ENCODE results near the gene NOC4L. TPM values are rescaled to one million over a fixed set of nuclear protein-coding genes. Genes with fewer than 3 reads are reported as not detected.
"Not testable (repeated sequence)": the region's sequence is repeated elsewhere in the genome, so short reads cannot be mapped to it uniquely, and the experiment has no call there.

Gene NOC4L
- total RNA-seq, 2 donors from 2014 or later, result 10.9 to 18.1 TPM

DNA sequence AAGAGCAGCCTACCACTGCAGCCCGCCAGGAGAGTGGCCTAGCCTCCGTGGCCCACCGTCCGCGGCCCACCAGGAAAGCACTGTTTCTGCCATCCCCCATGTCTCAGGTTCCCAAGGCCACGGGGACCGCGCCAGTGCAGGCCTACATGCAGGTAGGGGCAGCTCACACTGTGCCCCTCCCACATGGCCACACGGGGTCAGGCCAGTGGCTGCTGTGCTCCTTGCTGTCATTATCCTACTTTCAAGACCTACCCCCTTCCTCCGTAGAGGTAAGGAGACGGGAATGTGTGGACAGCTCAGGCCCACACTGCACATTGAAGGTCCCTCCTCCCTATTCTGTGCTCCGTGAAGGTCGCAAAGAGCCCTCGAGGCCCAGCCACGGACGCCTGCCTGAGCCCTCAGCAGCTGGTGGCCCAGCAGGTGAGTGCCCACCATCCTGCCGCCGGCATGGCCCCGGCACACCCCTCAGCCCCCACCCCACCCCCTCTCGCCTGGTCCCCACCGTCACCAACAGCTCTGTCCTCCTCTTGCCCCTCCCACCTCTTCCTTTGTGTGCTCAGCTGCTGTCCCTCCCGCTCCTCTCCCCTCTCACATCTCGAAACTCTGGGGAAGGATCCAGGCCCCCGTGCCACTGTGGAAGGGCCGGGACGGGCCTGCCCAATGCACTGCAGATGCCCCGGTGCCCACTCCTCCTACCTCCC is 10.2 kb upstream of the NOC4L start:
- no peak for DNase-seq
- WGBS, 2 donors, result 11 to 60% methylated on average over 15 to 27 of the region's 27 CpGs
- no peaks in the 10 kb centered on the region for H3K9me3 ChIP-seq
- peaks cover 0 to 4% of the 10 kb centered on the region in 2 donors for H3K36me3 ChIP-seq (replicated peaks in 1 of 2; ENCODE audit: insufficient read depth in 1 of 2, low read depth in 2 of 2)
- no peak overlapping the region for H3K27ac ChIP-seq
- TF ChIP-seq CTCF (IDR thresholded peaks at IDR 0.05) (no peak), POLR2A (IDR thresholded peaks at IDR 0.05) (no peak)
- H3K4me1 ChIP-seq, result no peaks in the 10 kb centered on the region
- ATAC-seq, result no peak
- H3K4me3 ChIP-seq, result no peak overlapping the region
- no peaks in the 10 kb centered on the region for H3K27me3 ChIP-seq
- intact Hi-C loops (cut with DNase I), result no loop called here

GRCh38 chr12:132134653-132135183 is 9.5 kb upstream of the NOC4L start:
- H3K27me3 ChIP-seq; H3K4me3 ChIP-seq; ATAC-seq; H3K27ac ChIP-seq; H3K4me1 ChIP-seq; H3K9me3 ChIP-seq; DNase-seq; intact Hi-C loops (cut with DNase I): not testable (repeated sequence)
- WGBS, 2 donors, result 53 to 77% methylated on average over 3 to 6 of the region's 39 CpGs
- peaks cover 0 to 10% of the 10 kb centered on the region in 2 donors for H3K36me3 ChIP-seq (replicated peaks in 1 of 2; ENCODE audit: insufficient read depth in 1 of 2, low read depth in 2 of 2)

- H3K9me3 ChIP-seq; intact Hi-C loops (cut with DNase I); ATAC-seq; H3K27me3 ChIP-seq; H3K4me3 ChIP-seq; H3K27ac ChIP-seq; H3K4me1 ChIP-seq; DNase-seq: not testable (repeated sequence)
- H3K36me3 ChIP-seq (replicated peaks in 1 of 2; ENCODE audit: insufficient read depth in 1 of 2, low read depth in 2 of 2), result peaks cover 7 to 21% of the 10 kb centered on the region in 2 donors
- 78 to 80% methylated on average over 2 to 13 of the region's 21 CpGs for WGBS, 2 donors
Observed at GRCh38 chr12:132136226-132136625, 8.0 kb upstream of the NOC4L start.

DNA sequence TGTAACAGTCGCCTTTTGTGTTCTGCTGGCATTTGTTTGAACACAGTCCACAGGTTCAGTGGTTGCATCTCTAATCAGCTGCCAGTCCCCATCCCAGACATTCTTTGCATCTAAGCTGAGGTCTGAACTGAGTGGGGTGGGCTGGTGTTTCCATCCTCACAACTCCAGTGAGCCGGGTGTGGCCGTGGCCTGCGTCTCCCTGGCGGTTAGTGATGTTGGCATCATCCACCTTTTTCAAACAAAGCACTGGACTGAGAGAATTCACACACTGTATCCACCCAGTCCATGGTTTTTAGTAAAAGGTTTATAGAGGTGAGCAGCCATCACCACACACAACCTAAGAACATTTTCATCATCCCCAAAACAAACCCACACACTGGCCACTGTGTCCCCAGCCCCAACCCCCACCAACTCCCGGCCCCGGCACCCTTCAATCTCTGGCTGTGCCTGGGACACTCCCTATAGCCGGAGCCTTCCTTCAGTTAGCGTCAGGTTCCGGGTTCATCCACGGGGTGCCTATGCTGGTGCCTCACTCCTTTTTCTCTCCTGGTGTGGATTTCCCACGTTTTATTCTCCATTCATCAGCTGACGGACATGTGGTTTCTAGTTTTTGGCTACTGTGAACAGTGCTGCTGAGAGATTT is 6.7 kb upstream of the NOC4L start:
- no peak for ATAC-seq
- Histone ChIP-seq H3K9me3 (no peaks in the 10 kb centered on the region), H3K4me1 (peaks cover 4% of the 10 kb centered on the region), H3K4me3 (no peak overlapping the region), H3K27me3 (no peaks in the 10 kb centered on the region), H3K27ac (no peak overlapping the region), H3K36me3 (replicated peaks in 1 of 2; ENCODE audit: insufficient read depth in 1 of 2, low read depth in 2 of 2) (peaks cover 11 to 27% of the 10 kb centered on the region in 2 donors)
- 63 to 74% methylated on average over 13 of the region's 13 CpGs for WGBS, 2 donors
- intact Hi-C loops (cut with DNase I), result no loop called here
- TF ChIP-seq POLR2A (IDR thresholded peaks at IDR 0.05), result no peak
- no peak for TF ChIP-seq CTCF (IDR thresholded peaks at IDR 0.05)
- no peak for DNase-seq

DNA sequence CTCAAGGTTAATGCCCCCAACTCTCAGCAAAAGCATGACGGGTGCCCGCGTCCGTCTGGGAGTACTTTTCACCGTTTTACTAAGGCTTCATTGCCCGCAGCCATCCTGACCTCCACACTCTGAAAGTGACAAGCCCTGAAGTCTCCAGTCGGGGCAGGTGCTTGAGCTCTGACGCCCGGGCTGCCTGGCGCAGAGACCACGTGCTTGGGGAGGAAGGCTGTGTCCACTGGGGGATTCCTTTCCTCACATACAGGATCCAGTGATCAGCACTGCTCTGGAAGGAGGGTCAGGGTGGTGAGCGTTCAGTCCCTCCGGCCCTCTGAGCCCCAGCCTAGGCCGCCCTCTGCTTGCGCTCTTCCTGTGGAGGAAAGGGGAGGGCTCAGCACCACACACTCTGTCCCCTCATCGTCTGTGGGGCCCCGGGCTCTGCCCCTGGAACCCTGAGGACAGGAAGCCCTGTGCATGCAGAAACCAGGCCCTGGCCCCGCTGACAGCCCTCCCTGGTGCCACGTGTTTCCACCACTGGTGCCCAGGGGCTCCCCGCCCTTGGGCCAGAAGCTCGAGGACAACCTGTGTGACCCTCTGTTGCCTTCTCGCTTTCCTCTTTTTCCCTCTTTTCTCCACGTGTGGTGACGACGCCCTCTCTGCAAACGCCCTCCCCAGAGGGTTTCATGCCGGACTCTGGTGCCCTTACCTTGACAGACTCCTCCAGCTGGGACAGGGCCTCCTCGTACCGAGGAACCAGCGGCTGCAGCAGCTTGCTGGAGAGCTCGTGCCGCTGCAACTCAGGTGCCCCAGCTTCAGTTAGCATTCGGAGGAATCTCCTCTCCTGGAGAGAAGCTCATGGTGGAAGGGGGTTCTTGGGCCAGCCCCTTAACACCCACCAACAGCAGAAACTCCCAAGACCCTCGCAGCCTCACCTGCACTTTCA is 5.1 kb upstream of the NOC4L start:
- Histone ChIP-seq H3K9me3 (no peaks in the 10 kb centered on the region), H3K36me3 (replicated peaks in 1 of 2; ENCODE audit: insufficient read depth in 1 of 2, low read depth in 2 of 2) (peaks cover 11 to 27% of the 10 kb centered on the region in 2 donors), H3K27me3 (no peaks in the 10 kb centered on the region), H3K4me3 (no peak overlapping the region), H3K4me1 (peaks cover 12% of the 10 kb centered on the region), H3K27ac (no peak overlapping the region)
- intact Hi-C loops (cut with DNase I), result no loop called here
- ATAC-seq (no peak), DNase-seq (no peak)
- TF ChIP-seq CTCF (IDR thresholded peaks at IDR 0.05) (no peak), POLR2A (IDR thresholded peaks at IDR 0.05) (no peak)
- 94 to 95% methylated on average over 32 to 33 of the region's 34 CpGs for WGBS, 2 donors

Data from body of pancreas (tissue), 4 donors.